ENCODE data around the gene ZNF283. TPM values are rescaled to one million over a fixed set of nuclear protein-coding genes. Genes with fewer than 3 reads are reported as not detected.

Gene ZNF283
- total and polyA plus RNA-seq, 9 of the 15 experiments (the other 6 are each of a cell fraction or from before 2014, with no cell fraction given): 6.0 to 19.5 (median 9.8) TPM

GRCh38 chr19:43798546-43799409 is 28.3 kb upstream of the ZNF283 start (continued):
- TF ChIP-seq, protein P1, sequence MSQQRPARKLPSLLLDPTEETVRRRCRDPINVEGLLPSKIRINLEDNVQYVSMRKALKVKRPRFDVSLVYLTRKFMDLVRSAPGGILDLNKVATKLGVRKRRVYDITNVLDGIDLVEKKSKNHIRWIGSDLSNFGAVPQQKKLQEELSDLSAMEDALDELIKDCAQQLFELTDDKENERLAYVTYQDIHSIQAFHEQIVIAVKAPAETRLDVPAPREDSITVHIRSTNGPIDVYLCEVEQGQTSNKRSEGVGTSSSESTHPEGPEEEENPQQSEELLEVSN (IDR thresholded peaks at IDR 0.05; ENCODE audit: borderline replicate concordance in 1 of 2, extremely low read depth in 1 of 2, insufficient read depth in 1 of 2, insufficient read length in 1 of 2, low read depth in 1 of 2, low read length in 1 of 2, poor library complexity in 1 of 2, severe bottlenecking in 1 of 2): peak; percentile 34 to 71
- TF ChIP-seq CTBP1 (IDR thresholded peaks at IDR 0.05; ENCODE audit: borderline replicate concordance) (0 out of 2 replicates have a peak, but pooled peaks have one; percentile 28), ATF7 (IDR thresholded peaks at IDR 0.05) (no peak), ZNF431 (CRISPR knock-in tag; IDR thresholded peaks at IDR 0.05) (no peak), KAT2B (IDR thresholded peaks at IDR 0.05; ENCODE audit: low read depth, low read length) (no peak), ETS1 (conservative IDR thresholded peaks at IDR 0.05; ENCODE audit: control insufficient read depth, low read depth, low read length) (no peak), CHCHD3 (CRISPR knock-in tag; IDR thresholded peaks at IDR 0.05) (no peak), KDM1A (IDR thresholded peaks at IDR 0.05) (0 out of 4 replicates have a peak, but pooled peaks of 1 of the 2 experiments have one; percentile 7), ZBTB7A (IDR thresholded peaks at IDR 0.05; ENCODE audit: borderline replicate concordance, control insufficient read depth, low read depth, low read length) (peak; percentile 18; the same call in 1 of the 2 replicates), BCOR (IDR thresholded peaks at IDR 0.05) (0 out of 2 replicates have a peak, but pooled peaks have one; percentile 7), ZNF76 (CRISPR knock-in tag; IDR thresholded peaks at IDR 0.05; ENCODE audit: borderline replicate concordance) (no peak), ZFP30 (CRISPR knock-in tag; IDR thresholded peaks at IDR 0.05; ENCODE audit: borderline replicate concordance) (no peak), HMG20A (CRISPR knock-in tag; conservative IDR thresholded peaks at IDR 0.05) (no peak), E2F3 (CRISPR knock-in tag; IDR thresholded peaks at IDR 0.05) (no peak), RCOR1 (IDR thresholded peaks at IDR 0.05; ENCODE audit: borderline replicate concordance in 1 of 2, low read depth in 2 of 2, low read length in 2 of 2) (no peak), PHB2 (IDR thresholded peaks at IDR 0.05; ENCODE audit: low read depth) (no peak)
- TF ChIP-seq, protein P2, sequence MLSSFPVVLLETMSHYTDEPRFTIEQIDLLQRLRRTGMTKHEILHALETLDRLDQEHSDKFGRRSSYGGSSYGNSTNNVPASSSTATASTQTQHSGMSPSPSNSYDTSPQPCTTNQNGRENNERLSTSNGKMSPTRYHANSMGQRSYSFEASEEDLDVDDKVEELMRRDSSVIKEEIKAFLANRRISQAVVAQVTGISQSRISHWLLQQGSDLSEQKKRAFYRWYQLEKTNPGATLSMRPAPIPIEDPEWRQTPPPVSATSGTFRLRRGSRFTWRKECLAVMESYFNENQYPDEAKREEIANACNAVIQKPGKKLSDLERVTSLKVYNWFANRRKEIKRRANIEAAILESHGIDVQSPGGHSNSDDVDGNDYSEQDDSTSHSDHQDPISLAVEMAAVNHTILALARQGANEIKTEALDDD (IDR thresholded peaks at IDR 0.05): no peak
- TF ChIP-seq, protein P3, sequence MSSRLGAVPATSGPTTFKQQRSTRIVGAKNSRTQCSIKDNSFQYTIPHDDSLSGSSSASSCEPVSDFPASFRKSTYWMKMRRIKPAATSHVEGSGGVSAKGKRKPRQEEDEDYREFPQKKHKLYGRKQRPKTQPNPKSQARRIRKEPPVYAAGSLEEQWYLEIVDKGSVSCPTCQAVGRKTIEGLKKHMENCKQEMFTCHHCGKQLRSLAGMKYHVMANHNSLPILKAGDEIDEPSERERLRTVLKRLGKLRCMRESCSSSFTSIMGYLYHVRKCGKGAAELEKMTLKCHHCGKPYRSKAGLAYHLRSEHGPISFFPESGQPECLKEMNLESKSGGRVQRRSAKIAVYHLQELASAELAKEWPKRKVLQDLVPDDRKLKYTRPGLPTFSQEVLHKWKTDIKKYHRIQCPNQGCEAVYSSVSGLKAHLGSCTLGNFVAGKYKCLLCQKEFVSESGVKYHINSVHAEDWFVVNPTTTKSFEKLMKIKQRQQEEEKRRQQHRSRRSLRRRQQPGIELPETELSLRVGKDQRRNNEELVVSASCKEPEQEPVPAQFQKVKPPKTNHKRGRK (tag; IDR thresholded peaks at IDR 0.05): peak; percentile 73
- TF ChIP-seq, protein P4, sequence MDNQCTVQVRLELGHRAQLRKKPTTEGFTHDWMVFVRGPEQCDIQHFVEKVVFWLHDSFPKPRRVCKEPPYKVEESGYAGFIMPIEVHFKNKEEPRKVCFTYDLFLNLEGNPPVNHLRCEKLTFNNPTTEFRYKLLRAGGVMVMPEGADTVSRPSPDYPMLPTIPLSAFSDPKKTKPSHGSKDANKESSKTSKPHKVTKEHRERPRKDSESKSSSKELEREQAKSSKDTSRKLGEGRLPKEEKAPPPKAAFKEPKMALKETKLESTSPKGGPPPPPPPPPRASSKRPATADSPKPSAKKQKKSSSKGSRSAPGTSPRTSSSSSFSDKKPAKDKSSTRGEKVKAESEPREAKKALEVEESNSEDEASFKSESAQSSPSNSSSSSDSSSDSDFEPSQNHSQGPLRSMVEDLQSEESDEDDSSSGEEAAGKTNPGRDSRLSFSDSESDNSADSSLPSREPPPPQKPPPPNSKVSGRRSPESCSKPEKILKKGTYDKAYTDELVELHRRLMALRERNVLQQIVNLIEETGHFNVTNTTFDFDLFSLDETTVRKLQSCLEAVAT (IDR thresholded peaks at IDR 0.05): 0 out of 4 replicates have a peak, but pooled peaks of 1 of the 2 experiments have one; percentile 23

Data from K562 (cell line).